ENCODE measurements around the gene MED25.

The MED25 gene

GRCh38 chr19:49845414-49845813 is 27.3 kb downstream of the MED25 start:
- DNase-seq = no peak

GRCh38 chr19:49846408-49846807 is 28.3 kb downstream of the MED25 start:
- no peak for DNase-seq

GRCh38 chr19:49847731-49848696 is 29.9 kb downstream of the MED25 start:
- no peak for DNase-seq

GRCh38 chr19:49848938-49849337 is 30.8 kb downstream of the MED25 start:
- no peak for DNase-seq

GRCh38 chr19:49849433-49850220 is 31.5 kb downstream of the MED25 start:
- no peak for DNase-seq

- DNase-seq = no peak
Observed at GRCh38 chr19:49850221-49850486, 32.1 kb downstream of the MED25 start.

- DNase-seq = peak; percentile 89
Observed at GRCh38 chr19:49850487-49851342, 32.6 kb downstream of the MED25 start, which contains the start of gene PTOV1. Gene PTOV1 (plus strand): TSS chr19:49851159.

- DNase-seq = no peak
Observed at GRCh38 chr19:49851456-49852259, 33.6 kb downstream of the MED25 start.

- no peak for DNase-seq
Observed at GRCh38 chr19:49852631-49853126, 34.6 kb downstream of the MED25 start.

GRCh38 chr19:49853852-49854377 is 35.8 kb downstream of the MED25 start:
- no peak for DNase-seq

GRCh38 chr19:49854378-49855263 is 36.5 kb downstream of the MED25 start:
- DNase-seq = no peak

GRCh38 chr19:49855277-49855675 is 37.2 kb downstream of the MED25 start:
- DNase-seq = no peak

- DNase-seq = no peak
Observed at GRCh38 chr19:49855676-49856573, 37.8 kb downstream of the MED25 start.

- DNase-seq = no peak
Observed at GRCh38 chr19:49856574-49857021, 38.5 kb downstream of the MED25 start.

GRCh38 chr19:49857061-49857837 is 39.2 kb downstream of the MED25 start:
- no peak for DNase-seq

- no peak for DNase-seq
Observed at GRCh38 chr19:49857838-49858087, 39.7 kb downstream of the MED25 start.

- DNase-seq = no peak
Observed at GRCh38 chr19:49858088-49858985, 40.2 kb downstream of the MED25 start.
